T-helper 17 cell (primary cell): Measurements from ENCODE around the gene CIITA. TPM values are rescaled to one million over a fixed set of nuclear protein-coding genes. Genes with fewer than 3 reads are reported as not detected.
"Not testable (repeated sequence)": the region's sequence is repeated elsewhere in the genome, so short reads cannot be mapped to it uniquely, and the experiment has no call there.

Source experiments
- ATAC-seq: fragments of 150-1000 bp; cut with Tn5 transposase; 2 replicates; pipeline ENCODE4 v1.10.0; 2021; ENCODE audit warnings: mild to moderate bottlenecking, moderate library complexity
- DNase-seq, 3 donors: peaks; one replicate each; pipeline versions ENCODE4 v3.0.0 to v3.0.0-alpha.2; 2020 to 2021
- H3K9me3 ChIP-seq: one replicate; pipeline ENCODE4 v1.7.0; 2013; ENCODE audit warnings: low read length, mild to moderate bottlenecking; ENCODE audit not compliant: control insufficient read depth, poor library complexity, severe bottlenecking
- H3K27ac Mint-ChIP-seq: one replicate; pipeline ENCODE4 v1.8.0; 2022; ENCODE audit warnings: mild to moderate bottlenecking, moderate library complexity, mixed read lengths
- H3K27me3 Mint-ChIP-seq: one replicate; pipeline ENCODE4 v1.8.0; 2022; ENCODE audit warnings: mixed read lengths
- H3K36me3 Mint-ChIP-seq: one replicate; pipeline ENCODE4 v1.8.0; 2022; ENCODE audit warnings: low read depth, mixed read lengths
- H3K4me1 Mint-ChIP-seq: one replicate; pipeline ENCODE4 v1.8.0; 2022; ENCODE audit warnings: mild to moderate bottlenecking, mixed read lengths
- H3K4me3 Mint-ChIP-seq: one replicate; pipeline ENCODE4 v1.8.0; 2022; ENCODE audit warnings: mild to moderate bottlenecking, moderate library complexity, mixed read lengths
- total RNA-seq, 4 donors: library from RNA in 2 of 4; stranded (reverse) in 2 of 4; gene quantifications; one replicate each; pipeline ENCODE4 v1.2.3 and lab custom pipeline; 2022 to 2026

CIITA gene
- total RNA-seq, 2 donors from 2014 or later: 9.7 to 25.3 TPM

DNA sequence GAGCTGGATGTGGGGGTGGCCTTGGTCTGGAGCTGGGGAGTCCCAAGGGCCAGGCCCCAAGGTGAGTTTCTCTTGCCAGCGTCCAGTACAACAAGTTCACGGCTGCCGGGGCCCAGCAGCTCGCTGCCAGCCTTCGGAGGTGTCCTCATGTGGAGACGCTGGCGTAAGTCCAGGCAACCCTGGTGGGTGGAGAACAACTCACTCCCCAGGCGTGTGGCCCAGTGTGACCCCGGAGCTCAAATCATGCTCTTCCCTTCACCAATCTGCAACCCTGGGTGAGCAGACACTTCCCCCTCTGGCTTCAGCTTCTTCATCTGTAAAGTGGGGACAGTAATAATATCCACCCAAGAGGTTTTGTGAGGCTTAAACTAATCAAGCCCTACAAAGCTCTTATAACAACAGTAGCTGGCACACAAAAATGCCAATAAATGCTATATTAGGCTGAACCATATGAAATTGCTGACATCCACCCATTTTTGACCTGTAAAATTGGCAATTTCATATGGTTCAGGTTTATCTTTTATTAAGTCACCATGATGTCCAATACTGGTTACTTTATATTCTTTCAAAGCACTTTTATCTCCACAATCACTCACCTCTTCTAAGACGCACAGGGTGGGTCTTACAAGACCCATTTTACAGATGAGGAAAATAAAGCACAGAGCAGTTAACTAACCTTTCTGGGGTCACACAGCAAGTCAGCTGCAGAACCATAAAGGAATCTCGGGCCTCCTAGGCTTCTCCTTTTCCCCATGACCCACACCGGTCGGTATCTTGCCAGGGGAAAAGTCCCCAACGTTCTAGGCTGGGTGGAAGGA, 45.5 kb downstream of the CIITA start:
- Mint-ChIP-seq H3K4me1 (peaks cover 2% of the 10 kb centered on the region), H3K4me3 (no peak overlapping the region), H3K27ac (no peak overlapping the region), H3K27me3 (no peaks in the 10 kb centered on the region), H3K36me3 (peaks cover 2% of the 10 kb centered on the region)
- H3K9me3 ChIP-seq: no peaks in the 10 kb centered on the region
- ATAC-seq (no peak), DNase-seq (no peak)

DNA sequence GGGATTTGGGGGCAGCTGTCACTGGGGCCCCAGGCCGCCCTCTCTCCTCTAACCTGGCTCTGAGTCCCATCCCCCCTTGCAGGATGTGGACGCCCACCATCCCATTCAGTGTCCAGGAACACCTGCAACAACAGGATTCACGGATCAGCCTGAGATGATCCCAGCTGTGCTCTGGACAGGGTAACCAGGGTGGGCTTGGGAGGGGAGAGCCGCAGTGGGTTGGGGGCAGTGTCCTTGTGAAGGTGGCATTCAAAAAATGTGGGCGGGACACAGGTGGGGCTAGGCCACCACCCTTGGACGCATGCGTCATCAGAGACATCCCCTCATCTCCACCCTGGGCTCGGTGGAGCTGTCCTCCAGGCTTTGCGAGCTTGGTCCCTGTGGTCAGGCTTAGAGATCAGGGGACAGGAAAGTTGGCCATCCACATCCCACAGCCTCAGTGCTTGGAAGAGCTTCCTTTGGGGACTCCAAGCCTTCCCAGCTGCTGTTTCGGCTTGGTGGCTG, 46.2 kb downstream of the CIITA start:
- no peaks in the 10 kb centered on the region for H3K27me3 Mint-ChIP-seq
- no peak overlapping the region for H3K4me3 Mint-ChIP-seq
- H3K4me1 Mint-ChIP-seq: peaks cover 2% of the 10 kb centered on the region
- no peak for DNase-seq
- H3K9me3 ChIP-seq: no peaks in the 10 kb centered on the region
- H3K27ac Mint-ChIP-seq: no peak overlapping the region
- ATAC-seq: no peak
- H3K36me3 Mint-ChIP-seq: peaks cover 2% of the 10 kb centered on the region

GRCh38 chr16:10923650-10924214, 46.7 kb downstream of the CIITA start:
- DNase-seq: no peak
- no peak overlapping the region for H3K4me3 Mint-ChIP-seq
- peaks cover 2% of the 10 kb centered on the region for H3K36me3 Mint-ChIP-seq
- no peak overlapping the region for H3K27ac Mint-ChIP-seq
- no peaks in the 10 kb centered on the region for H3K9me3 ChIP-seq
- ATAC-seq: no peak
- no peaks in the 10 kb centered on the region for H3K4me1 Mint-ChIP-seq
- H3K27me3 Mint-ChIP-seq: no peaks in the 10 kb centered on the region

GRCh38 chr16:10925285-10925684, 48.3 kb downstream of the CIITA start:
- not testable (repeated sequence) for H3K9me3 ChIP-seq, DNase-seq, ATAC-seq, H3K4me1 Mint-ChIP-seq, H3K36me3 Mint-ChIP-seq, H3K27me3 Mint-ChIP-seq, H3K4me3 Mint-ChIP-seq
- peak overlapping the region; percentile 67 for H3K27ac Mint-ChIP-seq

DNA sequence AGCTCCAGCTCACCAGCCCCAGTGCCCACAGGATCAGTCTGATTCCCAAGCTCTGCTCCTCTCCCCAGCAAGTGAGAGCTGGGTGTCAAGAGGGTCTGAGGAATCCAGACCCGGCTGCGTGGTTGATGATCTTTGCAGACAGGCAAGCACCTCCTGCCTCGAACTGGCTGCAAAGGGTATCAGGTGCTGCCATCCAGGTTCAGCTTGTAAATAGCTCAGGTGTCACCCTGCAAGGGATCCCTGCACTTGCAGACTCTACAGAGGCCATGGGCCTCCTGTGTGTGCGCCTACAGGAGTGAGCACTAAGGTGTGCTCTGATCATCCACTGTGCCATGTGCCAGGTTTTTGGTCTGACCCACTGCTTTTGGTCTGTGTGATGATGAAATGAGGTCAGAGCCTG, 49.1 kb downstream of the CIITA start:
- peaks cover 5% of the 10 kb centered on the region for H3K36me3 Mint-ChIP-seq
- H3K27me3 Mint-ChIP-seq: no peaks in the 10 kb centered on the region
- no peak for DNase-seq
- no peaks in the 10 kb centered on the region for H3K9me3 ChIP-seq
- peak overlapping the region; percentile 67 for H3K27ac Mint-ChIP-seq
- H3K4me3 Mint-ChIP-seq: no peak overlapping the region
- no peak for ATAC-seq
- peaks cover 4% of the 10 kb centered on the region for H3K4me1 Mint-ChIP-seq

DNA sequence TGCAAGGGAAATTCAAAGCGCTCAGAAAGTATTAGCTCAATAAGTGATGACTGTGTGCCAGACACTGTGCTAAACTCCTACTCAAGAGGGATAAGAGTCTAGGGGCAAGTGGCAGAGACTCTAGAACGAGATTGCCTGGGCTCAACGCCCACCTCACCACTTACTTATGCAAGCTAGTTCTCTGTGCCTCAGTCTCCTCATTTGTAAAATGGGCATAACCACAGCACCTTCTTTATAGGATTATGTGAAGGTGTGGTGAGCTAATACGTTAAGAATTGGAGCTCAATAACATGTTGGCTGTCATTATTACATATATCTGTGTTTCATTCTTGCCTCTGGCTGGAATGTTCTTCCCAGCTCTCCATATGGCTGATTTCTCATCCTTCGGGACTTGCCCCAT, 49.9 kb downstream of the CIITA start:
- DNase-seq: no peak
- H3K4me3 Mint-ChIP-seq: no peak overlapping the region
- no peak overlapping the region for H3K27ac Mint-ChIP-seq
- H3K9me3 ChIP-seq: no peaks in the 10 kb centered on the region
- peaks cover 5% of the 10 kb centered on the region for H3K36me3 Mint-ChIP-seq
- ATAC-seq: no peak
- peaks cover 7% of the 10 kb centered on the region for H3K4me1 Mint-ChIP-seq
- no peaks in the 10 kb centered on the region for H3K27me3 Mint-ChIP-seq

GRCh38 chr16:10927497-10928112, 50.6 kb downstream of the CIITA start:
- H3K36me3 Mint-ChIP-seq: peaks cover 5% of the 10 kb centered on the region

DNA sequence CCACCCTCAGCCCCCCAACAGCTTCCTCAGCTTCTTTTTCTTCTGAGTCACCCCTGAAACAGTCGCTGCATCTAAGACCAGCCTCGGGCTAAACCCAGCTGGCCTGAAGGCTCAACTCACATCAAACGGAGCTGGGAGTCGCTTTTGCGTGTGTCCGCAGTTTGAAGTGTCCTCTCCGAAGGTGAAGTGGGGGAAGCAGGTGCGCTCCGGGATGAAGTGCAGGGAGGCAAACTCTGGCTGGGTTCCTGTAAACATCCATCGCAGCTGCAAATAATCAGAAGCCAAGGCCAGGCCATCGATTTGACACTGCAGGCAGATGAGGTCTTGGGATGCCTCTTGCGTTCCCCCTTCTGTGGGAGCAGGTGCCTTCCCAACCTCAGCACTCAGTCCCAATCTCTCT, 52.1 kb downstream of the CIITA start:
- H3K27me3 Mint-ChIP-seq, H3K9me3 ChIP-seq, H3K4me3 Mint-ChIP-seq, DNase-seq, H3K36me3 Mint-ChIP-seq, ATAC-seq: not testable (repeated sequence)
- Mint-ChIP-seq H3K27ac (peak overlapping the region; percentile 34), H3K4me1 (peaks cover 11% of the 10 kb centered on the region)

More at GRCh38 chr16:10927497-10928112, 50.6 kb downstream of the CIITA start:
- Mint-ChIP-seq H3K27me3 (no peaks in the 10 kb centered on the region), H3K27ac (no peak overlapping the region), H3K4me3 (no peak overlapping the region), H3K4me1 (peaks cover 7% of the 10 kb centered on the region)
- ATAC-seq (no peak), DNase-seq (no peak)
- H3K9me3 ChIP-seq: no peaks in the 10 kb centered on the region

- no peak for ATAC-seq
- H3K4me3 Mint-ChIP-seq: no peak overlapping the region
- peaks cover 5% of the 10 kb centered on the region for H3K36me3 Mint-ChIP-seq
- peaks cover 16% of the 10 kb centered on the region for H3K4me1 Mint-ChIP-seq
- no peaks in the 10 kb centered on the region for H3K27me3 Mint-ChIP-seq
- no peaks in the 10 kb centered on the region for H3K9me3 ChIP-seq
- no peak for DNase-seq
- peak overlapping the region; percentile 72 for H3K27ac Mint-ChIP-seq
Observed at GRCh38 chr16:10929853-10930754, 53.1 kb downstream of the CIITA start.

- H3K4me1 Mint-ChIP-seq: peaks cover 19% of the 10 kb centered on the region
- ATAC-seq: no peak
- H3K27ac Mint-ChIP-seq: peak overlapping the region; percentile 72
- no peaks in the 10 kb centered on the region for H3K27me3 Mint-ChIP-seq
- H3K9me3 ChIP-seq: no peaks in the 10 kb centered on the region
- H3K36me3 Mint-ChIP-seq: peaks cover 5% of the 10 kb centered on the region
- H3K4me3 Mint-ChIP-seq: no peak overlapping the region
- DNase-seq: no peak
Observed at GRCh38 chr16:10930755-10931093, 53.7 kb downstream of the CIITA start.

- no peaks in the 10 kb centered on the region for H3K9me3 ChIP-seq
- Mint-ChIP-seq H3K27me3 (no peaks in the 10 kb centered on the region), H3K4me3 (no peak overlapping the region), H3K4me1 (peaks cover 20% of the 10 kb centered on the region), H3K27ac (peak overlapping the region; percentile 72), H3K36me3 (peaks cover 3% of the 10 kb centered on the region)
- DNase-seq (no peak), ATAC-seq (no peak)
Observed at GRCh38 chr16:10931134-10931533, 54.1 kb downstream of the CIITA start.

DNA sequence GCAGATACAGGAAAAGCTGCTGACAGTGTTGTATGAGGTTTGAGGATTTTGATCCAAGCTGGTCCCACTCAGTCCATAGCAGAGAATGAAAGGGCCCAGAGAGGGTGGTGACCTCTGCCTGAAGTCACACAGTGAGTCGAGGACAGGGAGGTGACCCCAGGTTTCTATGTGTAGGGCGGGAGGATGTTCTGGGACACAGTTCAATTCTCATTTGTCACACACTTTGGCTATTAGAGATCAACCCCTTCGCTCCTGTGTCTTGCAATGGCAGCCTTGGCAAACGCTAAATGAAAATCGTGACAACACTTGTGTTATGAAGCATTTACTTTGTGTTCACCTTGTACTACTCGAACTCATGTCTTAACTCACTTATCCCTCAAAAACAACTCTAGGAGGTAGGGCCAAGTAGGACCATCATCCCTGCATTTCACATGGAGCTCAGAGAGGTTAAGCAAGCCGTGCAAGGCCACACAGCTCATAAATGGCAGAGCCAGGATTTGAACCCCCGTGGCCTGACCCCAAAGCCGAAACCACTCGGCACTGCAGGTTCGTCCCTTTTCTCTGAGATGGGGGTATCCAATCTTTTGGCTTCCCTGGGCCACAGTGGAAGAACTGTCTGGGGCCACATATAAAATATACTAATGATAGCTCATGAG, 55.1 kb downstream of the CIITA start:
- H3K4me3 Mint-ChIP-seq: no peak overlapping the region
- H3K4me1 Mint-ChIP-seq: peaks cover 26% of the 10 kb centered on the region
- H3K27ac Mint-ChIP-seq: no peak overlapping the region
- no peak for ATAC-seq
- H3K27me3 Mint-ChIP-seq: no peaks in the 10 kb centered on the region
- DNase-seq: no peak
- peaks cover 2% of the 10 kb centered on the region for H3K36me3 Mint-ChIP-seq
- no peaks in the 10 kb centered on the region for H3K9me3 ChIP-seq
